Hematopoietic multipotent progenitor cell (in vitro differentiated cells): ENCODE results near the gene ADAMTS8. TPM values are rescaled to one million over a fixed set of nuclear protein-coding genes. Genes with fewer than 3 reads are reported as not detected.
"Not testable (repeated sequence)": the region's sequence is repeated elsewhere in the genome, so short reads cannot be mapped to it uniquely, and the experiment has no call there.

Experiments
- DNase-seq, 3 donors: peaks; one replicate each; pipeline ENCODE4 v3.0.0-alpha.2; 2011 to 2015; ENCODE audit warnings: low read depth in 2 of 3, low spot score in 2 of 3
- total RNA-seq: library from RNA; depleted of rRNA; stranded (reverse); fragments of >200 nt; gene quantifications from one replicate; pipeline ENCODE4 v1.2.3, GENCODE V29; 2012

Gene ADAMTS8
- total RNA-seq, 1 donor = not detected

GRCh38 chr11:130439160-130439519, 10.7 kb upstream of the ADAMTS8 start:
- DNase-seq = peak in 1 of 3 donors; percentile 27

- DNase-seq = not testable (repeated sequence)
Observed at GRCh38 chr11:130438401-130439159, 10.2 kb upstream of the ADAMTS8 start.

GRCh38 chr11:130437848-130438247, 9.4 kb upstream of the ADAMTS8 start:
- no peak for DNase-seq

DNA sequence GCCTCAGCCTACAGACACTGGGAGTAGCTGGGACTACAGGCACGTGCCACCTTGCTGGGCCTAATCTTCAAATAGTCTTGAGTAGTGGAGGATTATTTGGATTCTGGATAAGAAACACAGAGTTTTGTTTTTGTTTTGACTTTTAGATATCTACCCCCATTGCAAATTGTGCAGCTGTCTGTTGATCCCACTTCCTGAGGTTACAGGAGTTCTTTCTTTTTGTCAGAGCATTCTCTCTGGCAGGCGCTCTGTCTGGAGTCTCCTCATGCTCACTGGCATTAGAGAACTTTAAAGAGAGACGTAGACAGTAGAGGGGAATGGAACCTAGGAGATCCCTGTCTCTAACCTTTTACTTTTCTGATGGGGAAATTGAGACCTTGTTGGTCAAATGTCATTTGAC, 7.8 kb upstream of the ADAMTS8 start:
- DNase-seq = no peak

DNA sequence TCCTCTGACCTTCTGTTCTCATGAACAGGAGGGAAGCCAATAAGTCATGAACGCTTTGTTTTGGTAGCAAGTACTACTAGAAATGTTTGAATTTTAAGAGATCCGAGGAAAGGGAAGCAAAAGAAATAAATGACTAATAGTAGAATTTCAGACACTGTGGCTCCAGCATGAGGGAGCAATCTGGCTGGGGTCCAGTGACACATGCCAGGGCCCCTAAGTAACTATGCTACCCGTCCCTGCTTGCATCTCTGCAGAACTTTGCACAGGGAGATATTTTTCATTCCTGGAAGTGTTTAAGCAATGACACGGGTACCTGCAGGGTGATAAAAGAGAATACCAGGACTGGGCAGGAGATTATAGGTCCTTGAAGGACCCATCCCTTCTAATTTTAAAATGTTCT, 7.3 kb upstream of the ADAMTS8 start:
- DNase-seq = no peak

GRCh38 chr11:130434521-130435223, 6.3 kb upstream of the ADAMTS8 start:
- peak; percentile 55 to 92 (median 69) for DNase-seq

GRCh38 chr11:130433357-130433756, 4.9 kb upstream of the ADAMTS8 start:
- DNase-seq = no peak

DNA sequence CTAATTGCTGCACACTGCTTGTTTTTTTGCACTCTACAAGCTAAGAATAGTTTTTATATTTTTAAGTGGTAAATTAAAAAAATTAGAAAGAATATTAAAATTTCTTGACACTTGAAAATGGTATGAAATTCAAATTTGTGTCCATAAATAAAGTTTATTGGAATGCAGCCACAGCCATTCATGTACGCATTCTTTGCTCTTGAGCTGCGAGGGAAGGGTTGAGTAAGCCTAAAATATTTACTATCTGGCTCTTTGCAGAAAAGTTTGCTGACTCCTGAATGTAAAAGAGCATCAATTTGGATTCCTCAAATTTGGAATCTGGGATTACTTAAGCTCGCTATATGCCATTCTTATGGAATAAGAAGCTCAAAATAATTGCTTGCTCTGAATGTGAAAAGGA, 3.4 kb upstream of the ADAMTS8 start:
- no peak for DNase-seq

DNA sequence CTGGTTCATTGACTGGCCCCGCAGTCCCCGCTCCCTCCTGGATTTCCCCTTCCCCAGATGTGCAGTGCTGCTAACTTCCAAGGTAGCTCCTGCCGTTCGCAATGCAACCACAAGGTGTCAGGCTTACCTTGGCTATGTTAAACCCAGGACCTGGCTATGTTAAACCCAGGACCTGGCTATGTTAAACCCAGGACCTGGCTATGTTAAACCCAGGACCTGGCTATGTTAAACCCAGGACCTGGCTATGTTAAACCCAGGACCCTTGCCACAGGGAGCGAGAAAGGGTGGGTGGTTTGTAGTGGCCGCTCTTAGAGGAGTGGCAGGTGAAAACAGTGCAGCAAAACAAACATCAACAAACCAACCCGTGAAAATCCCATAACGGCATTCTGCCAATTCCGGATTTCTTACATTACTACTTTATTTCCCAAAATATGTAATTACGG, 2.9 kb upstream of the ADAMTS8 start:
- peak in 2 of 3 donors; percentile 81 to 85 for DNase-seq

DNA sequence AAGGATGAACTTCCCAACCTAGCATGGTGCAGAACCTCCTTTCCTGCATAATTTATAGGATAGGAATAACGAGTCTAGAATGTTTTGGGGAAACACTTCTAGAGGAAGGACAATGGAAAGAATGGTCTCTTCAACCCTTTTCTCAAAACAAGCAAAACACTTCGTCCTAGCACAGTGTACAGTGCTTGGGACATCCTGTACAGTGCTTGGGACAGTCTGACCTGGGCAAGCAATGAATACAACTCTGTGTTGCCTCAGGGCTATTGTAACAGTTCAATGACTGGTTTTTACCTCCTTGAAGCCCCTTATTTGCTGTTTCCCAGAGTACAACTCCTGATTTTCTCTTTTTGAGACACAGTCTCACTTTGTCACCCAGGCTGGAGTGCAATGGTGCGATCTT, 1.6 kb upstream of the ADAMTS8 start:
- no peak for DNase-seq

- DNase-seq = no peak
Observed at GRCh38 chr11:130429120-130429681, 792 bp upstream of the ADAMTS8 start.

GRCh38 chr11:130427581-130428315, 661 bp downstream of the ADAMTS8 start:
- peak in 1 of 3 donors; percentile 37 for DNase-seq

DNA sequence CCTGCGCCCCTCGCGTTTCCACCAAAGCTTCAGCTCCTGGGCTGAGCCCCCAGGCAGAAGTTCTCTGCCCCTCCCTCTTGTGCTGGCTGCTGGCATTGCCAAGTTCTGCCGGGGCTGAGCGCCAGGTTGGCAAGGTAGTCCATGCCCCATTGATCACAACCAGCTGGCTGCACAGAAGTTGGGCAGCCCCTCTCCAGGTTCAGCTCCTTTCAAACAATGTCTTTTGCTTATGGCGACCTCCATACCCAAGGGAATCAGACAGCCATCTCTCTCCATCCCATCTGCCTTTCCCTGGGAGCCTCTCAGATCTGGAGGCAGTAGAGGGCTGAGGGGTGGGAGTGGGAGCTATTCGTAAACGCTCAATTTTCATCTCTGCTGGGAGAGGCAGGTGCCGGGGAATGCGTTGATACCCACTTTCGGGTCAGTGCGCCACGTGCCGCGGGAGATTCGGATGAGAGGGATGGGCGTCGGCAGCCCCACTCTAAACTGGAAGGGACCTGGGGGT, 1.5 kb downstream of the ADAMTS8 start:
- no peak for DNase-seq

DNA sequence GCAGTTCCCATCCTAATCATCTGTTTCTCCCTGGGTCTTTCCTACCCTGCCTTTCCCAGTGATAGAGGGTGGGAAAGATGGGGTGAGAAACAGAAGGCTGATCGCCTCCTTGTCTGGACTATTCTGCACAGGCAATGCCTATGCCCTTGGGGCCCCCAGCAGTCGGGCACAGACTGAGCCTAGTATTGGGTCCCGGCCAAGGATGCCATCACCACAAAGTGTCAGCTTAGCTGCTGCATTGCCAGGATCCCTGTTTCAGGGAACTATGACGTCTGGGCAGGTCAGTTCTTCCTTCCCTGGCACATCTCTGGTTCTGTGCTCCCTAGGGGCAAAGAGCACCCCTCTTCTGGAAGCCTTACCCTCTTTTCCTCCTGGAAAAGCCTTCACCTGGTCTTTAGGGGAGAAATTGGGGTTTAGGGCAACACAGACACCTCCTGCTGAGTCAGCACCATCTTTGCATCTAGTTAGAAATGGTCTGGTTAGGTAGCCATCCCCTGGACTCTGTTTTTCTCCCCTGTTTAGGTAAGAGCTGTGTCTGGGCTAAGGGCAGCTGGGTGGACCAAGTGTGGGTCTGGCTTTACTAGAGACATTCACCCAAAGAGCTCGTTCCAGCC, 2.1 kb downstream of the ADAMTS8 start:
- no peak for DNase-seq

GRCh38 chr11:130425156-130425555, 3.3 kb downstream of the ADAMTS8 start:
- DNase-seq = no peak

DNA sequence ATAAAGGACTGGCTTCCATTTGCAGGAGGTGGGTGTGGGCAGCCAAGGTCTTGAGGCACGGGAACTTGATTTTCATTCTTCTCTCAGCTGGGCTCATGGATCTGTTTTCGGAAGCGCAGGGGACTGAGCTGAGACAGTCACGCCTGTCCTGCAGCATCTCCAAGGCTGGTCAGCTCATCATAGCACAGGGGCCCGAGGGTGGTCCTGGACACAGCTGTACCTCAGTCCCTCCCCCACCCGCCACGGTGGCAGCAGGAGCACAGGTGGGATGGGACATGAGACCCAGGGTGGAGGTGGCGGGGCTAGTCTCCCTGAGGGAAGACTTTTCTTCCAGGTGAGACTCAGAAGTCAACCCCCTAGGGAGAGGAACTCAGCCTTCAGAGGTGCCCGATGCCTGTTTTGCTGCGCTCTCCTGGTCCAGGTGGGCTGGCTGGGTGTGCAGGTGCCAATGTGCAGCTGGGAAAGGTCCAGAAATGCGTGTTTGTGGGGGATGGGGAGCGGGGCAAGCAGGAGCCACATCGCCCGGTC, 3.7 kb downstream of the ADAMTS8 start:
- DNase-seq = no peak

- no peak for DNase-seq
Observed at GRCh38 chr11:130423541-130424142, 4.8 kb downstream of the ADAMTS8 start.

DNA sequence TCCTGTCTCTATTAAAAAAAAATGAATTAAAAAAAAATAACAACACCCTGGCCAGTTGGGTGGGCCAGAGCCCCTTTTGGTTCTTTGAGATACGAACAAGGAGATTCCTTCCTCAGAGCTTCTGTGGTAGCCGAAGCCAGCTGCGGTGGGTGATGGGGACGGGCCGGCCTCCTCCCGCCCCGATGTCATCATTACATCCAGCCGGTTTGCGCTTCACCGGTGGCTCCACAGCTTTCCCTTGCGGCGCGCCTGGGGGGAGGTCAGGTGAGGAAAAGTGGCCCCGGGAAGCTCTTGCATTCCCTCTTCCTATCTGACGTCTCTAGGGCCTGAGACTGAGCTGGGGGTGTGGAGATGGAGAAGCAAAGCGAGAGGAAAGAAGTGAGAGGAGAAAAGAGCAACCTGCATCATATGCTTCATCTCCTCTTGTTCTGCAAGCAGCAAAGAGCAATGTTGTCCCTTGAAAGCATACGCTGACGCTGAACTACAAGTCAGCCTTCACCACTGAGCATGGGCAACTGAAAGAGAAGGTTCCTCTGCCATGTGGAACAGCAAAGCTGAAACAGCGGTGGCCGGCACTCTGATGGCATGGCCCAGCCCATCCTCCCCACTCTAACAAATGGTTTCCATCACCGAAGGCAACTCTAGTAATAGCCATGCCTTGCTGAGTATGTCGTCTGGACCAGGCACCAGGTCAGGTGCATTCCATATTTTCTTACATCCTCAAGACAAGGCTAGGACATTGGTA, 6.0 kb downstream of the ADAMTS8 start:
- DNase-seq = no peak

GRCh38 chr11:130421697-130422096, 6.7 kb downstream of the ADAMTS8 start:
- DNase-seq = no peak
